ENCODE data around the gene UNKL. TPM values are rescaled to one million over a fixed set of nuclear protein-coding genes. Genes with fewer than 3 reads are reported as not detected.

UNKL gene
- total RNA-seq = 10 to 100 TPM in 1 of 2 donors, 1 to 10 TPM in 1; 9.9 to 11.3 TPM
- long read RNA-seq, donor 1, partial matches to known transcripts = 2 of 6 reads
- long read RNA-seq, donor 1, other reads (novel, unspliced or antisense) = 3 of 6 reads
- long read RNA-seq, donor 2, partial matches to known transcripts = 3 of 14 reads
- long read RNA-seq, donor 2, other reads (novel, unspliced or antisense) = 8 of 14 reads

DNA sequence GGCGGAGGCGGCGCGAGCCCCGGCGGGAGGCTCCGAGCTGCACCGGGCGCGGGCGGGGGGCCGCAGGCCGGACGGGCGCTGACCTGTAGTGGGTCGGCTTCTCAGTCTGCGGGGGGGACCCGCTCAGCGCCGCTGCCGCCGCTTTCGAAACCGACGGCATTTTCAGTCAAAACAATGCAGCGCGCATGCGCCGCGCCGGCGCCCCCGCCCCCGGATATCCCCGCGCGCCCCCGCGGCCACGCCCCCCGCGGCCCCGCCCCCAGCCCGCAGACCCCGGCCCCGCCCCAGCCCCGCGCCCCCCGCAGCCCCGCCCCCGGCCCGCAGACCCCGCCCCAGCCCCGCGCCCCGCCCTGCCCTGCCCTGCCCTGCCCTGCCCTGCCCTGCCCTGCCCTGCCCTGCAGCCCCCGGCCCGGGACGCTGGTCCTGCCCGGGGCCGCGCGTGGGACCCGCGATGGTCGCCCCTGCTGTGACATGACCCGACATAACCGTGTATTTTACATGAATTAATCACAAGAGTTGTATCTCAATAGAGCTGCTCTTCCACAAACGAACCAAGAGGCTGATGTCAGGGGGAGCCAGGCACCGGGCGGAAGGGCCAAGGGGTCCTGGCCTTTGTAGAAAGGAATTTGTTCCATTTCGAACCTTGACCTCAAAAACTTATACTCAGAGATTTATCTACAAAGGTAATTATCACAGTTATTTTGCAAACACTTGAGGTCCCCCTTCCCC, at the start of gene UNKL:
Gene UNKL (minus strand): TSS at position 173 of the 729 bp plus-strand sequence. CDS start 13 bp downstream, at position 160.
- intact Hi-C loops (cut with DNase I) = loop anchor here (10.0 kb wide), 2 partner anchors 50 to 120 kb away; partner anchors contain the start of gene TMEM204 (in 1 of the 2)
- peak; percentile 92 for DNase-seq (ENCODE audit: low spot score)

GRCh38 chr16:1461146-1461545, 46.6 kb upstream of the UNKL start:
- DNase-seq (ENCODE audit: low spot score) = no peak

GRCh38 chr16:1460602-1461138, 46.2 kb upstream of the UNKL start:
- peak; percentile 57 for DNase-seq (ENCODE audit: low spot score)
- intact Hi-C loops (cut with DNase I) = loop anchor here in 1 of 2 donors (5.0 kb wide), 1 partner anchor 102 kb away; no protein-coding TSS in a partner anchor

More at GRCh38 chr16:1461146-1461545, 46.6 kb upstream of the UNKL start:
- intact Hi-C loops (cut with DNase I) = loop anchor here in 1 of 2 donors (5.0 kb wide), 1 partner anchor 101 kb away; no protein-coding TSS in a partner anchor

DNA sequence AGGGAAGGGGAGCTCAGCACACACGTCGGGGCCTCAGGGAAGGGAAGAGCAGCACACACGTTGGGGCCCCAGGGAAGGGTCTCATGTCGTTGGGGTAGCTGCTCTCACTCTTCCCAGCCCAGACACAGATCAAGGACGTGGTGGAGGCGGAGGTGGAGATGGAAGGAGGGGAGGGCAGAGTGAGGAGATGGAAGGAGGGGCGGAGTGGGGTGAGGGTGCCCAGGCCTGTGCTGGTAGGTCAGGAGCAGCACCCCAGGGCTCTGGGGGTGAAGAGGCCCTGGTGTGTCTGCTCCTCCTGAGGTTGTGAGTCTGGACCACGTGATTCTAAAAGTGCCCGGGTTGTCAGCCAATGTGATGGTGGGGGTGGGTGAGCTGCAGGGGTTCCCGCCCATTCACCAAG, 45.5 kb upstream of the UNKL start:
- DNase-seq (ENCODE audit: low spot score) = no peak
- intact Hi-C loops (cut with DNase I) = loop anchor here in 1 of 2 donors (5.0 kb wide), 1 partner anchor 102 kb away; no protein-coding TSS in a partner anchor

DNA sequence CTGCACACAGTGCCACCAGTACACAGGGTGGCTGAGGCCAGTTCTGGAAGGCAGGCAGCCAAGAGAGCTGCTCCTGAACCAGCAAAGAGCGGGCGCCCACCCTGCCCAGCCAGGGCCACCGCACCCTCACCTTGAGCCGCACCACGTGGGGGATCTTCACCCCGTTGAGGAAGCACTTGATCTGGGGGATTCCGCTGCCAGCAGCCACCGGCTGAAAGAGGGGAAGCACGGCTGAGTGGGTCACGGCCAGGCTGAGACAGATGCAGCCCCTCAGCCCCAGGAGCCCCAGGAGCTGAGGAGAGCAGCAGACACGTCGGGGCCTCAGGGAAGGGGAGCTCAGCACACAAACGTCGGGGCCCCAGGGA, 44.5 kb upstream of the UNKL start:
- DNase-seq (ENCODE audit: low spot score) = no peak
- intact Hi-C loops (cut with DNase I) = no loop called here

DNA sequence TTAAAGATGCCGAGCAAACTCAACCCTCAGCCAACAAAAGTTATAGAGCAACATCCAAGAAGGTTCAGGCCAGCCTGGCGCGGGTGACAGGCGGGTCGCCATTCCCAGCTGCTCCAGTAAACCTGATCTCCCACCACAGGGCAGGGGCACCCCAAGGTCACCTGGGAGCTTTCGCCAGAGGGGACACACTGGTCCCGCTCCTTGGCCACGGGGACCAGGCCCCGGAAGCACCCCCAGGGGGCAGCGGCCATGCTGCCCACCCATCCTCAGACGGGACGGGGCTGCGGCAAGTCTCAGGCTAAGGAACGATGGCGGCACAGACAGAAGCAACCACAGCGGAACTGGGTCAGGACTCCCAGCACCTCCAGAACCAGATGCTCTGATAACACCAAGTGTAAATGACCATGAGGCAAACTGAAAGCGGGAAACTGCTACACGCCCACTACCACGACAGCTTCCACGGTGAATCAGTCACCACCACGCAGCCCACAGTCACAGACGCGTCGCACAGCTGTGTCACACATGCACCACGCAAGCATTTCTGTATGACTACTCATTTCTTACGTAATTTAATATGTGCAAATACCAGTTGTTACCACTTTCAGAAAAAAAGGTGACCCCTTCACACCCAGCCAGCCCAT, 44.0 kb upstream of the UNKL start:
- DNase-seq (ENCODE audit: low spot score) = no peak

GRCh38 chr16:1457489-1458245, 43.2 kb upstream of the UNKL start:
- intact Hi-C loops (cut with DNase I) = no loop called here
- no peak for DNase-seq (ENCODE audit: low spot score)

More for the DNA sequence above, 44.0 kb upstream of the UNKL start:
- intact Hi-C loops (cut with DNase I) = no loop called here

GRCh38 chr16:1456951-1457350, 42.4 kb upstream of the UNKL start:
- intact Hi-C loops (cut with DNase I) = no loop called here
- DNase-seq (ENCODE audit: low spot score) = no peak

DNA sequence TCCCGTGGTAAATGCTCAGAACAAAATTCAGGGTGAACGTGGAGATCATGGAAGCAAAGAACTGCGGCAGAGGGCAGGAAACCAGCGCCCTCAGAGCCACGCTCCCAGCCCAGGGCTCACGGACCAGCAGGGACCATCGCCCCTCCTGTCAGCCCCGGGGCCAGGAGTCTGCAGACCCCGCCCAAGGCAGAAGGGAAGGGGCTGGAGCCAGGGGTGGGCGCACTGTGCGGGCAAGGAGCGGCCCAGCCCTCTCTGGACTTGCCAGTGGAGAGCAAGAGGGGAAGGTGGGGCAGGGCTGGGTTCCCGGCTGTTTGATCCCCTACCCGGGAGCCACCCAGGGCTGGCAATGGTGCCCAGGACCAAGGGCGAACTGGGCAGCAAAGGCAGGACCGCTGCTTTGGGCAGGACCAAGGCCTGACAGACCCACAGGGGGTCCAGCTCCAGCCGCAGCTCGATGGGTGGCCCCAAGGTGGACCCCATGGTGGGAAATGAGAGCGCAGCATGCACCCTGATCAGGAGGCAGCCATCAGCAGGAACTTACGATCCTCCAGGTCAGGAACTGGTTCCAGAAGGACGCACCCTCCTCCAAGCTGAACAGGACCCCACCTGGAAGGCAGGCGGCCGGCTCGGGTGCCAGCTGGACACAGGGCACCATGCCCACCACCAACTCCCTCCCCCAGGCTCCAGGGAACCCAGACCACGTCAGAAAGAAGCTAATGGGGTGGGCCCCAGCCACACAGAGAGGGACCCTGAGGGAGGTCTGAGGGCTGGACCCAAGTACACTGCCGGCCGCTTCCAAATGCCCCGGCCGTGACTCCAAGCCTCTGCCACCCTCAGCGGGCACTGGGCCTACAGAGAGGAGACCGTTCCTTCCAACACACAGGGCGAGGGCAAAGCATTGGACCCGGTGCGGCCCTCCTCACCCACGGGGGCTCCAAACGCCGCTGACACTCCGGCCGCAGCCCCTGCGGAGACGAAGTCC, 41.0 kb upstream of the UNKL start:
- intact Hi-C loops (cut with DNase I) = no loop called here
- DNase-seq (ENCODE audit: low spot score) = no peak

DNA sequence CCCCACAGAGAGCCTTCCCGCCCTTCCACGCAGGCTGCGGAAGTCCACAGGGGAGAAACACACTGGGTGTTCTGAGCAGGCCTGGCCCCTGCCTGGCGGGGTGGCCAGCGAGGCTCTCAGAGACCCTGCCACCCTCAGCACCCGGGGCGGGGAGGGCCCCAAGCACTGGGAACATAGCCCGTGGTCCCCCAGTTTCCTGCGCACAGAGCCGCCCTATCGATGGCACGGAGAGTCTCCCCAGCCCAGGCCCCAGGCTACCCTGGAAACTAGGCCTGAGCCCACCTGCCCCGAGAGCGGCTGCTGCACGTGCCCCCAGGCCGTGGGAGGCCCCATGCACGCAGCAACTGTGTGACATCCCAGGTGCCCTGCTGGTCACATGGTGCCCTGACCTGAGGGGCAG, 40.1 kb upstream of the UNKL start:
- intact Hi-C loops (cut with DNase I) = no loop called here
- DNase-seq (ENCODE audit: low spot score) = no peak

GRCh38 chr16:1453316-1453715, 38.8 kb upstream of the UNKL start:
- intact Hi-C loops (cut with DNase I) = no loop called here
- DNase-seq (ENCODE audit: low spot score) = no peak

DNA sequence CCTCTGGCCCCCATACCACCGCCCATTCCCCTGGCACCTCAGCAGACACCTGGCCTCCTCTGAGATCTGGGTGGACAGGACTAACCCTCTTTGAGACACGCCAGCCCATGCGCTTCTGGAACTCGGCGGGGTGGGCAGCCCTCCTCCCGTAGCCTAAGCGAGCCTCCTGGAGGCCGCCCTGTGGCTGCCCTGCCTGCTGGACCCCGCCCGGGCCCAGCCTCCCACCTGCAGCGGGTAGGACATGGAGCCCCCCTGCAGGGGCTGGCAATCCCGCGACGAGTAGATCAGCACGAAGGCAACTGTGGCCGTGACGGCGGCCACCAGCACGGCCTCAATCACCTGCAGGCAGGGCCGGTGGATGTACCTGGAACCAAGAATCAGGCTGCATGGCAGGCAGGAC, 38.0 kb upstream of the UNKL start:
- intact Hi-C loops (cut with DNase I) = no loop called here
- no peak for DNase-seq (ENCODE audit: low spot score)

DNA sequence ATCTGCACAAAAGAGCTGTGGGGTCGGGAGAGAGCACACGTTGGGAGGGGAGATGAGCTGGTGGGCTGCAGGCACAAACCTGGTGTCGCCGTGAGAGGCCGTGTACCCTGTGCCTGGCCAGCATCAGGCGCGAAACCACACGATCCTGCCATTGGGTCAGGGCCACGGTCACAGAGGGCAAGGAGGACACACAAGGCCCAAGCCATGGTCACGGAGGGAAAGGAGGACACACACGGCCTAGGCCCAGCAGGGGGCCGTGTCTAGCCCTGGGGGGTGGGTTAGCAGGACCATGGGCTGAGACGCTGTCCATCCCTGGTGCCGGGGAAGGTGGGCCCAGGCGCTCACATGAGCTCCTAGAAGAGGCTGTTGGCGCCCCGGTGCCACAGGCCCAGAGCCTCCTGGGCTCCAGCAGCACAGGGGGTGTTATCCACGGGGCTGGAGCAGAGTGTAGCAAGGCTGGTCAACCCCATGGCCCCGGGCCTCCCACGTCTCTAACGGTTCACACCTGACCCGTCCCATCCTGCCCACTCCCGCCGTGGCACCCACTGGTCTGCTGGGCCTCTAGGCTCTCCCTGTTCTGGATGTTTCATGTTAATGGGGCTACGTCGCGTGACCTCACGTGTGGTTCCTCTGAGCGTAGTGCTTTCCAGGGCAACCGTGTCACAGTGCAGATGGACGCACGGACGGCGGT, 37.3 kb upstream of the UNKL start:
- DNase-seq (ENCODE audit: low spot score) = no peak

DNA sequence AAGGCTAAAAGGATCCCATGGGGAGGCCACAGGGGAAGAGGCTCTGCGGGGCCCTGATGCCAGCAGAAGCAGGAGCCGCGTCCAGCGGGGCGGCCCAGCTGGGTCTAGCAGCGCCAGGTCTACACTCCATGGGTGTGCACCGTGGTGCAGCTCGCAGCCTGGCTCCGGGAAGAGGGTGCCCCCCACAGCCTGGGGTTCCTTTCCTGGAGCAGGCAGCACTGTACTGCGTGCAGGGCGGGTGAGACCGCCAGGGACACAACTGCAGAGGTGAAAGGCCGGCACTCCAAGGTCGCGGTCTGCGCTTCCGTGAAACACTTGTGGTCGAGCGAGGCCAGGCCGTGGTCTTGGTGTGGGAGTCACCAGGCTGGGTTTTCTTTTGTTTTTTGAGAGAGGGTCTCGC, 36.3 kb upstream of the UNKL start:
- DNase-seq (ENCODE audit: low spot score) = no peak
- intact Hi-C loops (cut with DNase I) = no loop called here

More for the DNA sequence above, 37.3 kb upstream of the UNKL start:
- intact Hi-C loops (cut with DNase I) = no loop called here

- no peak for DNase-seq (ENCODE audit: low spot score)
- intact Hi-C loops (cut with DNase I) = no loop called here
These were observed 35.7 kb upstream of the UNKL start for GRCh38 chr16:1450218-1450617.

GRCh38 chr16:1449201-1449788, 34.8 kb upstream of the UNKL start:
- no peak for DNase-seq (ENCODE audit: low spot score)
- intact Hi-C loops (cut with DNase I) = no loop called here

DNA sequence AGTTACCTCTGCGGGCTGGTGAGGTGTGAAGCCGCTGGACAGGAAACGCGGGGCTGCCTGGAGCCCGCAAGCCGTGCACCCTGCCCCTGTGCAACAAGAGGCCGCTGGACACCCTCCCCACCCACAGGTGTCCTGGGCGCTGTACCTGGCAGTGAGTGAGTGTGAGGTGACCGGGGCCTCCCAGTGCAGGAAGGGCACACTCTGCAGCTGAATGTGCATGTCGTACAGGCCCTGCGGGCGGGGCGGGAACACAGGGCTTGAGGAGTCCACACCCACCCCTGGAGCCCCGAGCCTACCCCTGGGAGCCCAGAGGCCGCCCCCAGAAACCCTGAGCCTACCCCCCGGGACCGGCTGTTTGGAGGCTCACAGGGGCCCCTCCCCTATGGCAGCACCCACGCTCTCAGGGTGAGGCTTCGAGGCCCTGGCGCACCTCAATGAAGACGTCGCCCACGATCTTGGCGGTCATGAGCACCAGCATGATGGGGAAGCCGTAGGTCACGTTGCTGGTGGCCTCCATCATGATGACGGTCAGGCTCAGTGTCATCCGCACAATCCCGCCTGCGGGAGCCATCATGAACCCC, 34.1 kb upstream of the UNKL start:
- DNase-seq (ENCODE audit: low spot score) = no peak
- intact Hi-C loops (cut with DNase I) = no loop called here
